Activated CD8-positive, alpha-beta memory T cell treated with anti-CD3 and anti-CD28 coated beads for 4 hours (primary cell): ENCODE results near the gene IGHMBP2.
"Not testable (repeated sequence)": the region's sequence is repeated elsewhere in the genome, so short reads cannot be mapped to it uniquely, and the experiment has no call there.

Experiments used
- DNase-seq, 2 donors: peaks; one replicate each; pipeline ENCODE4 v3.0.0-alpha.2; 2020; ENCODE audit warnings: low read depth in 2 of 2

IGHMBP2 gene

DNA sequence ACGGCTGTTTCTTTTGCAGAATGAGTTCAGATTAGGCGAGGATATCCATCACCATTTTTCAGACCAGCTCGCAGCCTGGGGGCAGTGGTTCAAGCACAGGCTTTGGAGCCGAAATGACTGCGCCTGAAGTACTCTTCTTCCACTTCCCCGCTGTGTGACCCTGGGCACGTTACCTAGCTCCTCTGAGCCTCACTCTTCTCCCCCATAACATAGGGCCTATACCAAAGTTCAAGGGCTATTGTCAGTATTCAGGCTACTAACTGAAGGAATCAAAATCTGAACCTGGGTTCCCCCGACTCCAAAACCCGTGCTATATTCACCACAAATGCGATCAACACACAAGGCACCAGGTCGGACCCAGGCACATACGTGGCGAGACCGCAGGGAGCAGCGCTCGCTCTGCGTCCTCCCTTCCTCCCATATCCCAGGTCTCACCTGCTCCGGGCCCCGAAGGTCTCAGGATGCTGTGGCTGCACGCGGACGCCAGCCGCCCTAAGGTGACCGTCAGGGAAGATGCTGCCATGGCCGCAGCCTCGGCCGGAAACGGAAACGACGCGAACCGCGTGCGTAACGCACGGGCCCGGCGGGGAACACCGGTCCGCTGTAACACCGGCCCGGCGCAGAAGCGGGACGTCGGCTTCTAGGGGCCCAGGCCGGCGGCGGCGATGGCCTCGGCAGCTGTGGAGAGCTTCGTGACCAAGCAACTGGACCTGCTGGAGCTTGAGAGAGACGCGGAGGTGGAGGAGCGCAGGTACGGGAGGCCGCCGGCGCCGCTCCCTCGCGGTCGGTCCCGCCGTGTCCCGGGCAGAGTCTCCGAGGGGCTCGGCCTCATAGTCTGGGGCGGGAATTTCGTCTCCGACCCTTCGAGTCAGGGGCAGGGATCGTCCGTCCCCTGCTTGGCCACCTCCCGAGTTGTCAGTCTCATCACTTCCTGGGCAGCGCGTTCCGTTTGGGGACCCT, at the start of gene IGHMBP2, which contains the start of gene MRPL21:
Gene IGHMBP2 (plus strand): TSS at position 604 of the 960 bp plus-strand sequence. CDS start 62 bp downstream, at position 666.
Gene MRPL21 (minus strand): TSS at position 545 of the 960 bp plus-strand sequence. CDS start 22 bp downstream, at position 523.
- peak; percentile 67 to 68 for DNase-seq

DNA sequence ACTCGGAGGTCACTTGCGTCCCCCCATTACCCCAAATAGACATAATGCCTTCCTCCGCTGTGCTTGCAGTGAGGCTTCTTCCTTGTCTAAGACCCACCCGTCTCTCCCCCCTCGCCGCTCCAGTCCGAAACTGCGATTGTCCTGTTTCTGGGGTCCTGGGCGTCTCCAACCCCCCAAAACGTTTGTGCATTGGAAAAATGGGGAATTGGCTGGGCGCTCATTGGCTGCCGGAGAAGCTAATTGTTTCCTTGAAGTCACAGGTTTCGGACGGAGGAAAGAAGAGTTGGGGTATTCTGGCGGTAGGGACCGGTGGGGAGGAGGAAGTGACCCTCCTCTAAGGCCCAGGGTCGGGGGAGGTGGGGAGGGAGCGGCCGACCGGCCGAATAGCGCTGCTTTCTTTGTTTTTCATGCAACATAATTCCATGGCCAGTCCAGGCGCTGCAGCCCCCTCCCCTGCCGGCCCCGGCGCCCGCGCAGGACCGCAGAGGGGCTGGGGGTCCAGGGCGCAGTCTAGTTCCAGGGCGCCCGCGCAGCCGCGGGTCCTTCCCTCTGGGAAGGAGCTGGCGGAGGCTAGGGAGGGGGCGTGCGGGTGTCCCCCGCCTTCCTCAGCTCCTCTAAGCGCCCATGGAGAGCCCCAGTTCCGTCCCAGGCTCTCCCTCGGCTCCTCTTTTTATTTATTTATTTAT, 49.3 kb upstream of the IGHMBP2 start:
- DNase-seq, result no peak

DNA sequence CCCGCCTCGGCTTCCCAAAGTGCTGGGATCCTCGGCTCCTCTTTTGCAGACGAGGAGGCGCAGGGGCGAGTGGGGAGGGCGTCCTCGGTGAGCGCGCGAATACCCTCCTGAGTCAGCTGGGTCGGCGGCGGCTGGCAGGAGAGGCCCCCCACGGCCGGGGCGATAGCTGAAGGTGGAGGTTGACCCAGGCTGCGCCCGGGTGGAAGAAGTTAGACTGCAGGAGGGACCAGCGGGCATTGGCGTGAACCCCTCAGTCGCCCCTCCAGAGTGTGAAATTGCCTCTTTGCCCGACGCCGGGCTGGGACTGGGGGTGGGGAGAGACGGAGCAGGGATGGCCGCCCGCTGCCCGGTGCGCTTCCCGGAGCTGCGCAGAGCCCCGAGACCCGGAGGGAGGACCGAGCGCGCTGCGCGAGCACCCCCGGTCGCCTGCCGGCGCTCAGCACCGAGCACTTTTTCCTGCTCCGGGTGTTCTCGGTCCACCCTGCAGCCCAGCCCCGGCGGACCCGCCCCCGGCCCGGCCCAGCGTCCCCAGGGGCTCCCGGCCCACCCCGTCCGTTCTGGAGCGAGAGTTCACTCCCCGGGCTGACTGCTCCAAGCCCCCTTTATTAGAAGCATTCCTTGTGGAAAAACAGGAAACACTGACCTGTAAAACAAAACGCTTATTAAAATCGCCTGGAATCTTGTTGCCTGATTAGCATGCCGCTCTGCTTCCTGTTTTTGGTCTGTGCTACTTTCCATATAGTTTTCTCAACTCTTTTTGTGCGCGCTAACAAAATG, 48.3 kb upstream of the IGHMBP2 start:
- DNase-seq, result no peak

DNA sequence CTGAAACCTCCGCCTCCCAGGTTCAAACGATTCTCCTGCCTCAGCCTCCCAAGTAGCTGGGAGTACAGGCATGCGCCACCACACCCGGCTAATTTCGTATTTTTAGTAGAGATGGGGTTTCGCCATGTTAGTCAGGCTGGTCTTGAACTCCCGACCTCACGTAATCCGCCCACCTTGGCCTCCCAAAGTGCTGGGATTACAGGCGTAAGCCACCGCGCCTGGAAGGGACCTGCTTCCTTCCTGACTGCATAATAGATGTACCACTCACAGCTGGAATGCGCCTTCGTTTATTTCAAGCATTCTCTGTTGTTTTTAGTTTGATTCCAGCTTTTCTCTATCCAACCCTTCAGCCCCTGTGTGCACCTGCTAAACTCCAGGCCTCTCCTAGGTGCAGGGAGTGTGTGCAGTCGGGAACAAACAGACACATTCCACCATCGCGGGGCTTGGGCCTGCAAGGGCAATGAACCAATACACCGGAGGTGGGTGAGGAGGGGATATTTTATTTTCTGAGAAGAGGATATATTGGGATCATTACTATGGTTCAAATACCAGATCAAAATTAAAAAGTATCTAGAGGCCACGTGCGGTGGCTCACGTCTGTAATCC, 47.2 kb upstream of the IGHMBP2 start:
- not testable (repeated sequence) for DNase-seq

DNA sequence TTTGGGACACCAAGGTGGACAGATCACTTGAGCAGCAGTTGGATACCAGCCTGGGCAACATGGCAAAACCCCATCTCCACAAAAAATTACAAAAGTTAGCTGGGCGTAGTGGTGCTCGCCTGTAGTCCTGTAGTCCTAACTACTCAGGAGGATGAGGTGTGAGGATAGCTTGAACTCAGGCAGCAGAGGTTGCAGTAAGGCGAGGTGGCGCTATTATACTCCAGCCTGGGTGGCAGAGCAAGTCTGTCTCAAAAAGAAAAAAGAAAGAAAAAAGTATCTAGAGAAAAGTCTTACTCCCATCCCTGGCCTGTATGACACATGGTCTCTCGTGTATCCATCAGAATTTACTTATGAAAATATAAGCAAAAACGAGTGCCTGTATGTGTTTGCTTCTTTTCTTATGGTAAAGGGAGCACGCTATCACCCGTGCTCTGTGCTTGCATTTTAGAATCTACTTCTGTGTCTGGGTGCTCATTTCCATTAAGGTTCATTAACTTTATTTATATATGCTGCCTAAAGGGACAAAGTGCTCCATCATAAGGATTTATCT, 46.6 kb upstream of the IGHMBP2 start:
- DNase-seq, result no peak

DNA sequence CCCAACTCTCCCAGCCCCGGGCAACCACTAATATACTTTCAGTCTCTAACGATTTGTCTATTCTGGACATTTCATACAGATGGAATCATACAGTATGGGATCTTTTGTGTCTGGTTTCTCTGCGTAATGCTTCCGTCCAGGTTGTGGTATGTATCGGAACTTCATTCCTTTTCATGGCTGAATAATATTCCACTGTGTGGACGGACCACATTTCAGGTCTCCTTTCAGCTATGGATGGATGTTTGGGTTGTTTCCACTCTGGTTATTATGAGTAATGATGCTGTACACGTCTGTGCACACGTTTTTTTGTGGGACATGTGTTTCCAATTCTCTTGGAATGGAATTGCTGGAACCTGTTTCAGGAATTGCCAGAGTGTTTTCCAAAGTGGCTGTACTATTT, 44.6 kb upstream of the IGHMBP2 start:
- DNase-seq, result no peak

DNA sequence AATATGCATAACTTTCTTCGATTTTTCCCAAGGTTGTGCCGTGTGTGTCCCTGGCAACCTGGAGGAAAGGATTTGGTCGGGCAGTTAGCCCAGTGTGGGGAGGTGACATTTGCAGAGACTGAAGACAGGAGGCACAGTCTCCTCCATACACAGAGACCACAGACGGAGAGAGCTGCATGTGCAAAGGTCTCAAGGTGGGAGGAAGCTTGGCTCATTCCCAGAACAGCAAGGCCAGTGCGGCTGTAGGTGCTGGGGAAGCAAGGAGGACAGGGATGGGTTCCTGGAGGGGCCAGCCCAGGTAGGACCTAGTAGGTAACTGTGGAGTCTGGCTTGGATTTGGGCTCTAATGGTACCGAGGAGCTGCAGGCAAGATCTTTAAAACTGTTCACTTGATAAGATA, 41.3 kb upstream of the IGHMBP2 start:
- DNase-seq, result no peak

DNA sequence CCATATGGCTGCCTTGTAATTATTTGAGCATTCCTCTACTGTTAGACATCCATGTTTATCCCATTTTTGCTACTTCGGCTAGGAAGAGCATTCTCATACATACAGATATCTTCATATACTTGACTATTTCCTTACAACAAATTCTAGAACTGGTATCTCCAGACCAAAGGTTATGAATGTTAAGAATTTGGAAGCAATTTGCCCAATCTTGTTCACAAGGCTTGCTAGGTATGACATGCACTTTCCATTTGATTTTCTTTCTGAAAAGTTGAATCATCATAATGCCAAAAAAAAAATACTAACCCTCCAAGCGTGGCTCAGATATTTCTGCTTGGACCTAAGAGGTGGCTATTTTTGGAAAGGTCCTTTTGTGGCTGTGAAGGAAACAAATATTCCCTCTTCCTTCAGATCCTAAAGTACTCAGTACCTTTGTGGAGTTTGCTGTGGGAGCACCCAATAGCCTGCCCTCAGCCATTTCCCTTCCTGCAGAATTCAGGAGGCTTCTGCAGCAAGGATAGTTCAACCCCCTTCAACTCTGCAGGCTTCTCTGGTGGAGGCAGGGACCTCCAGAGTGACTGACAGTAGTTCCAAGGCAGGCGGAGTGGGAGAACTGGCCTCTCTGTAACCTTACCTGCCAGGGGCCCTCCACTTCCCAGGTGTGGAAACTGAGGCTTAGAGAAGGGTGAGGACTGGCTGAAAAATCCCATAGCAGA, 40.0 kb upstream of the IGHMBP2 start:
- DNase-seq, result no peak

DNA sequence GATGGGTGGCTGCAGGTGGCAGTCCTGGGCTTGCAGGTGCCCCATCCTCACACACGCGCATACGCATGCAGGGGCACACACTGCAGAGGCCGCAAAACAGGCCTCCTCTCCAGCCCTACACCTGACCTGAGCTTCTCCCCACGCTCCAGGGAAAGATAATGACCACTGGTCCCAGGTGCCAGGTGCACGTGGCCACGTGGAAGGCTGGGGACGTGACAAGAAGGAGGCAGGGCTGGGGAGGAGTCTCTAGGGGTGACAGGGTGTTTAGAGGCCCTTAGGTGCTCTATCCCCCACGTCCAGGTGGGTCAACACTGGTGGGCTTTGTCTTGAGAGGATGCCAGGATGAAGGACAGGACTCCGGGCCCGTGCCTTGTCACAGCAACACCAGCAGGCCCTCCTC, 38.5 kb upstream of the IGHMBP2 start:
- no peak for DNase-seq

DNA sequence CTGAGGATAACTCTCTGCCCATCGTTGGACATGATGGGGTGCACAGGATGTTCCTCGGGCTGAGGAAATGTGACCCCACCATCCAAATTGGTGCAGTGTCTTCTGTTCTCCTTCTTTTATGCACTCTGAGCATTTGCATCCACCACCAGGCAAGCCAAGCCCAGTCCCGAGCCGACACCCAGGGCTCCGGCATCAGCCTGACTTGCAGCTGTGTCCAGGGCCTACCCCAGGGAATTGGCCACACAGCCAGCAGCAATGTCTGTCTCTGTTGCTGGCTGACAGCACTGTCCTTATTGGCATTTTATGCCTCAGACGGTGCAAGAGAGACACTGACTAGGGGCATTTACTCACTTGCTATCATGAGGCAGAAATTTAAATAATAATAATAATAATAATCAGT, 36.6 kb upstream of the IGHMBP2 start:
- DNase-seq, result no peak

DNA sequence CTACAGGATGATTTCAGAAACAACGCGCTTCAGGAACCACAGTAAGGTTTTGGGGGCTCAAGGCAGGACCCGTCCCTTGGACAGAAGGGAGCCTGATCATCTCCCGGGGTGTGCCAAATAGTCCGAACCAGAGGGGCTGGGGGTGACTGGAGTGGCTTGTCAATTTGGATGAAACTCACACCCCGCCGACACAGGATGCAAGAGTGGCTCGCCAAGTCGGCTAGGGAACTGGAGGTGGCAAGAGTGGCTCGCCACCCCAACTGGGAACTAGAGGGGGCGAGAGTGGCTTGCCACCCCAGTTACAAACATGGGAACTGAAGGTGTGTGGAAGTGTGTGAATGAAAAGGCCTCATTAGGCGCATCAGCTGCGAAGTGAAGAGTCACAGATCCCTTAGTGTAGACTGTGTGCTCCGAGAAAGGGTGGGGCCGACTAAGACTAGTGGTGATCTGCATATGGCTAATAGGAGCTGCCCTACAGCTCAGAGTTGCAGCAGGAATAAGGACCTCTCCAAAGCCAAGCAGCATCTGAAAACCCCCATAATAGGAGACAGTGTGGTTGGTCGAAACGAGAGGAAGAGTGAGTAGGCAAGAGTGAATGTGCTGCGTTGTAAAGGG, 35.4 kb upstream of the IGHMBP2 start:
- DNase-seq, result no peak

DNA sequence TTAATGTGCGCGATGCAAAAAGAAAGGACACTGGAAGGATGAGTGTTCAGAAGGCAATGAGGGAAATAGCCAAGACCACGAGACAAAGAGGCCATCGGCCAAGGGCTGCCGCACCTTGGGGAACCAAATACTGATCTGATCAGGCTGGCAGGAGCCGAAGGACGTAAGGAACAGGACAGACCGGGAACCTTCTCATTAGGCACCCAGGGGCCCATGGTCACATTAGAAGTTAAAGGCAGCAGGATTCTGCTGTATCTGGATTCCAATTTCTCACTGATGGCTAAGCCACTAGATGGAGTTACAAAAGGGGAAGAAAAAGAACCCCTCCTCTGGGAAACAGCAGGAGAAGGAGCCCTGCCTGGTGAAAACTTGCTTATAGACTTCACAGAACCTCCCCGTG, 33.2 kb upstream of the IGHMBP2 start:
- no peak for DNase-seq

DNA sequence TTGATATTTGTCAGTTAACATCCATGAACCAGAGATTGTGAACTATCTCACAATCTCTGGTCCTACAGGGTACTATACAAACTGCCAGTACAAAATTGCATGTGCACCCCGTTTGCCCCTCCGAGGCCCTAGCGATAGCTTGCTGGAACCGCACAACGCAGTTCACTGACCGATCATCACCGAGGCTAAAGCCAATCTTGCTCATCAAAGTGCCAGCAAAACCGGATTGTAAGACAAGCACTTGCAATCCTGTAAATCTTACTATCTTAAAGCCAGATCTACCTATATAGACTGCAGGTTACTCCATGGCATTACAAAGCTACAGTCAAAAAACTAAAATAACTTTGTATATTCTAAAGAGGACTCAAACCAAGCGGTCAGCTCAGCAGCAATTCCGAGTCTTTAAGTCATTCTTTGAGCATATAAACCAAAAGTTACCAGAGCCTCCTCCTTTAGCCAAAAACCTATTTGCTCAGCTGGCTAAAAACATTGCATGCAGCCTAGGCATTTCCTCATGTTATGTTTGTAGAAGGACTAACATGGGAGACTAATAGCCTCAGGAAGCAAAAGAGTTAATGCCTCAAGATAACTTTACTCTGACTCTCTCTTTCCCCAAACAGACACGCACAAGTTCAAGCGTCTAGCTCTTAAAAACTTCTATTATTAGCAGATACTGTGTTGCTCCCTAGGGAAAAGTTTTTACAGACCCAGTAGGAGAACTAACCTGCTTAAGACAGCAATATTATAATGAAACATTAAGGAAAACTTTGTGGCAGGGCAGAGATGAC, 31.3 kb upstream of the IGHMBP2 start:
- no peak for DNase-seq

DNA sequence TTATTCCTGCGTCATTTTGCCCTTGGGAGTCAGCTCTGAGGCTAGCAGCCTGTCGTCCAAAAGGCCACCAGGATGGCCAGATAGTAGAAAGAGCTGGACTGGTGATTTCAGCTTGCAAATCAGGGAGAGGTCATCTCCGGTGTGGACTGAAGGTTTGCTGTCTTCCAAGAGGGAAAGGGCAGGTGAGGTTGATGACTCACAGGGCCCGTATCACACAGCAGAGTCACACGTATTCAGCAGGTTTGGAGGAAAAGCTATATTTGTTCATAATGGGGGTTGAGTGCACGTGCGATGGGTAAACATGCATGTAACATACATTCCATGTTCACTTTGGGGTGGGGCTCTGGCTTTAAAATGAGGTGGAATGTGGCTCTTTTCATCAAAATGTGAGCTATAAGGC, 25.7 kb upstream of the IGHMBP2 start:
- DNase-seq, result no peak

DNA sequence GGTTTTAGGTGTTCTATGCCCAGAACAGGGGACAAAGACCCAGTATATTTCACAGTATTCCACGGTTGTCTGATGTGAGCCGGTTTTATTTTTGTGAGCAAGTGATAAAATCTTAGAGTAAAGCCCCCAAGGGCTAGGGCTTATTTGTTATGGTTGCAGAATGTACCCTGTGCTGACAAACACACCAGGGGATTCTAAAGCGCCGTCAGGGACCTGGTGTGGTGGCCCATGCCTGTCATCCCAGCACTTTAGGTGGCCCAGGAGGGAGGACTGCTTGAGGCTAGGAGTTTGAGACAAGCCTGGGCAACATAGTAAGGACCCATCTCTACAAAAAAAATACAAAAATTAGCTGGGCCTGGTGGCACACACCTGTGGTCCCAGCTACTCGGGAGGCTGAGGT, 22.8 kb upstream of the IGHMBP2 start:
- DNase-seq, result no peak

DNA sequence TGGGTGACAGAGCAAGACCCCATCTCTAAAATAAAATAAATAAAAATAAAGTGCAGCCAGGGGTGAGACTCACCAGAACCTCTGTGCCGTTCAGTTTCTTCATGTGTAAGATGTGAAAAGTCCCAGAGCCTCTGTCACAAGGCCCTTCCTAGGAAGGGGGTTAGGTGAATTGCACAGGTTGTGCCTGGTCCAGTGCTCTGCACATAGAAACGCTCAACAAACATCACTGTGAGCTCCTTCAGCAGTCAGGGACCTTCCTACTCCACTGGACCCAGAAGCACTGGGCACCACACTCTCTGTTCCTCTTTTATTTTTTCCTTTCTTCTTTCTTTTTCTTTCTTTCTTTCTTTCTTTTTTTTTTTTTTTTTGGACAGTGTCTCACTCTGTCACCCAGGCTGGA, 22.4 kb upstream of the IGHMBP2 start:
- no peak for DNase-seq

DNA sequence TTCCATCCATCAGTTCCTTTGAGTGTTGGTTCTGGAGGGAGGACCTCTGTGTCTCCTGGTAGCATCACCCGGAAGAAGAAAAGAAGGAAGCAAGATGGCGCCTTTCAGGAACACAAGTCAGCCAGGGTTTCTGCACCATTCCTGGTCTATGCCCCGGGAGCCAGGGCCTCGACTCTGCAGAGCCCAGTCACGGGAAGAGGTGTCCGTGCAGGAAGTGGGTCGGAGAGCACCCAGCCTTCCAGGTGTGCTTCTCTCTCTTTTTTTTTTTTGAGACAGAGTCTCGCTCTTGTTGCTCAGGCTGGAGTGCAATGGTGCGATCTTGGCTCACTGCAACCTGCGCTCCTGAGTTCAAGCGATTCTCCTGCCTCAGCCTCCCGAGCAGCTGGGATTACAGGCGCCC, 21.3 kb upstream of the IGHMBP2 start:
- DNase-seq, result no peak

DNA sequence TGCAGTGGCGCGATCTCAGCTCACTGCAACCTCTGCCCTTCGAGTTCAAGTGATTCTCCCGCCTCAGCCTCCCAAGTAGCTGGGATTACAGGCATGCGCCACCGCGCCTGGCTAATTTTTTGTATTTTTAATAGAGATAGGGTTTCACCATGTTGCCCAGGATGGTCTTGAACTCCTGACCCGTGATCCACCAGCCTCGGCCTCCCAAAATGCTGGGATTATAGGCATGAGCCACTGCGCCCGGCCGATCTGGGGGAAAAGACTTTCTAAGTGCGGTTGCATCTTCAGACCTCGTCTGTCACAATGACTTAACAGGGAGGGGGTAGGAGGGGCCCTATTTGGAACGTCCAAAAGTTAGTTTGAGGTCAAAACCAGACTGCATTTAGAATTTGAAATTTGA, 18.9 kb upstream of the IGHMBP2 start:
- not testable (repeated sequence) for DNase-seq

DNA sequence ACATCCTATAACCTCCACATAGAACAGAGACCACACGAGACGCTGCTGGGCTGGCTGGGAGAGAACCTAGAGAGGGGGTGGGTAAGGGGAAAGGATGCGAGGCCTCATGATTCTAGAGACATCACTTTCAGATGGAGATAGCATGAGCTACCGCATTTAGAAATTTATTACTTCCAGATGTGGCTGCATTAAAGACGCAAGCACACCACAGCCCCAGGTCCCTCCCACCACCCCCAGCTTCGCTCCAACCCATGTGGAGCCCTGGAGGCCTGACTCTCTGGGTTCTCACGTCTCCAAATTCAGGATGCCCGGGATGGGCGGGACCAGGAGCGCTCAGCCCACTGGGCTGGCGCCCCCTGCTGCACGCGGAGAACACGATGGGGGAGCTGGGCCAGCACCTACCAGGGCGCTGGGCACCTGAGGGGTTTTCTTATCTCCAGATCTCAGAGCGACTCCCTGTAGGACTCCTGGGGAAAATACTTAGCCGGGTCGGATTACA, 13.7 kb upstream of the IGHMBP2 start:
- DNase-seq, result no peak
